ENCODE data around the gene HIC2.
"Not testable (repeated sequence)": the region's sequence is repeated elsewhere in the genome, so short reads cannot be mapped to it uniquely, and the experiment has no call there.

The HIC2 gene

GRCh38 chr22:21499623-21500506 is 82.7 kb downstream of the HIC2 start:
- not testable (repeated sequence) for H3K9ac ChIP-seq (ENCODE audit: insufficient read length, low read depth); H3K9me3 ChIP-seq (ENCODE audit: insufficient read depth, low read length); H3K4me3 ChIP-seq (ENCODE audit: insufficient read length, low read depth); H3K4me1 ChIP-seq (ENCODE audit: insufficient read depth, insufficient read length); H3K27me3 ChIP-seq (ENCODE audit: insufficient read depth, insufficient read length); DNase-seq (ENCODE audit: low read depth, low spot score); H3K36me3 ChIP-seq (ENCODE audit: insufficient read depth, insufficient read length, low read length)
